ENCODE data around the gene MUTYH. TPM values are rescaled to one million over a fixed set of nuclear protein-coding genes. Genes with fewer than 3 reads are reported as not detected.
A peak's percentile ranks its signal among the peaks of the same experiment; 100 is the strongest.

Gene MUTYH
- total and polyA plus RNA-seq, 9 of the 15 experiments (the other 6 are each of a cell fraction or from before 2014, with no cell fraction given), result 3.4 to 53.5 (median 29.0) TPM

GRCh38 chr1:45304311-45305081, 35.7 kb downstream of the MUTYH start (continued):
- TF ChIP-seq ZBTB11 (CRISPR knock-in tag; IDR thresholded peaks at IDR 0.05) (0 out of 6 replicates have a peak, but pooled peaks of 1 of the 3 experiments have one; percentile 16), ARID2 (IDR thresholded peaks at IDR 0.05) (0 out of 2 replicates have a peak, but pooled peaks have one; percentile 1)

All from K562 (cell line).